ENCODE data around the gene STK32B. TPM values are rescaled to one million over a fixed set of nuclear protein-coding genes. Genes with fewer than 3 reads are reported as not detected.
A peak's percentile ranks its signal among the peaks of the same experiment; 100 is the strongest.

Gene STK32B
- total and polyA plus RNA-seq, 9 of the 15 experiments (the other 6 are each of a cell fraction or from before 2014, with no cell fraction given): 0.03 to 0.20 (median 0.07) TPM; not detected in 2

DNA sequence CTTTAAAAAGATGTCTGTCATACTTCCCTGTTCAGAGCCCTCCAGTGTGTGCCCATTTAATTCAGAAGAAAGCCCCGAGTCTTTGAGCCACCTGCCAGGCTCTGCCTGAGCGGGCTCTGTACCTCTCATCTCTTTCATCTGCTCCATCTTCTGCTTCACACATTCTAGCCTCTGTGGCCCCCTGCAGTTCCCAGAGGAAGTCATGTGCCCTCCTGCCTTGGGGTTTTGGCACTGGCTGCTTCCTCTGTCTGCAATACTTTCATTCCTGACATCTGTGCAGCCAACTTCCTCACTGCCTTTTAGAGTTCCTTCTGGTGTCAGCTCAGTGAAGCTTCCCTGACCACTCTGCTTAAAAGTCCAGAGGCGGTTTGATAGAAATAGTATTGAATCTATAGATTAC is 6.2 kb upstream of the STK32B start (continued):
- TF ChIP-seq FOSL1 (tag; conservative IDR thresholded peaks at IDR 0.05) (no peak), ZBED1 (IDR thresholded peaks at IDR 0.05) (no peak), RAD21 (CRISPR knock-in tag; conservative IDR thresholded peaks at IDR 0.05 in 1 of 2, IDR thresholded peaks at IDR 0.05 in 1 of 2) (peak in 1 of 2 experiments; percentile 25; a peak in 1 of 4 replicates), NCOA4 (IDR thresholded peaks at IDR 0.05; ENCODE audit: partially characterized antibody) (no peak), NBN (IDR thresholded peaks at IDR 0.05; ENCODE audit: low read depth) (no peak), BHLHE40 (IDR thresholded peaks at IDR 0.05; ENCODE audit: low read length) (peak; percentile 58), ZNF197 (CRISPR knock-in tag; IDR thresholded peaks at IDR 0.05; ENCODE audit: low read depth) (no peak), SNIP1 (IDR thresholded peaks at IDR 0.05; ENCODE audit: low read depth) (no peak), ZKSCAN1 (IDR thresholded peaks at IDR 0.05; ENCODE audit: low read depth, low read length) (no peak), SPI1 (IDR thresholded peaks at IDR 0.05; ENCODE audit: borderline replicate concordance, low read depth, low read length) (peak; percentile 66; the same call in 1 of the 2 replicates), SRSF7 (optimal IDR thresholded peaks at IDR 0.05; ENCODE audit: low read depth, low read length) (no peak), NR3C1 (CRISPR knock-in tag; IDR thresholded peaks at IDR 0.05) (no peak), ZC3H4 (CRISPR knock-in tag; IDR thresholded peaks at IDR 0.05; ENCODE audit: borderline replicate concordance) (no peak), BCL6 (CRISPR knock-in tag; IDR thresholded peaks at IDR 0.05) (no peak), NFYB (IDR thresholded peaks at IDR 0.05; ENCODE audit: extremely low read depth, insufficient read length) (no peak)
- TF ChIP-seq, protein P1, sequence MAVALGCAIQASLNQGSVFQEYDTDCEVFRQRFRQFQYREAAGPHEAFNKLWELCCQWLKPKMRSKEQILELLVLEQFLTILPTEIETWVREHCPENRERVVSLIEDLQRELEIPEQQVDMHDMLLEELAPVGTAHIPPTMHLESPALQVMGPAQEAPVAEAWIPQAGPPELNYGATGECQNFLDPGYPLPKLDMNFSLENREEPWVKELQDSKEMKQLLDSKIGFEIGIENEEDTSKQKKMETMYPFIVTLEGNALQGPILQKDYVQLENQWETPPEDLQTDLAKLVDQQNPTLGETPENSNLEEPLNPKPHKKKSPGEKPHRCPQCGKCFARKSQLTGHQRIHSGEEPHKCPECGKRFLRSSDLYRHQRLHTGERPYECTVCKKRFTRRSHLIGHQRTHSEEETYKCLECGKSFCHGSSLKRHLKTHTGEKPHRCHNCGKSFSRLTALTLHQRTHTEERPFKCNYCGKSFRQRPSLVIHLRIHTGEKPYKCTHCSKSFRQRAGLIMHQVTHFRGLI (CRISPR knock-in tag; IDR thresholded peaks at IDR 0.05): 0 out of 2 replicates have a peak, but pooled peaks have one; percentile 11
- TF ChIP-seq, protein P2, sequence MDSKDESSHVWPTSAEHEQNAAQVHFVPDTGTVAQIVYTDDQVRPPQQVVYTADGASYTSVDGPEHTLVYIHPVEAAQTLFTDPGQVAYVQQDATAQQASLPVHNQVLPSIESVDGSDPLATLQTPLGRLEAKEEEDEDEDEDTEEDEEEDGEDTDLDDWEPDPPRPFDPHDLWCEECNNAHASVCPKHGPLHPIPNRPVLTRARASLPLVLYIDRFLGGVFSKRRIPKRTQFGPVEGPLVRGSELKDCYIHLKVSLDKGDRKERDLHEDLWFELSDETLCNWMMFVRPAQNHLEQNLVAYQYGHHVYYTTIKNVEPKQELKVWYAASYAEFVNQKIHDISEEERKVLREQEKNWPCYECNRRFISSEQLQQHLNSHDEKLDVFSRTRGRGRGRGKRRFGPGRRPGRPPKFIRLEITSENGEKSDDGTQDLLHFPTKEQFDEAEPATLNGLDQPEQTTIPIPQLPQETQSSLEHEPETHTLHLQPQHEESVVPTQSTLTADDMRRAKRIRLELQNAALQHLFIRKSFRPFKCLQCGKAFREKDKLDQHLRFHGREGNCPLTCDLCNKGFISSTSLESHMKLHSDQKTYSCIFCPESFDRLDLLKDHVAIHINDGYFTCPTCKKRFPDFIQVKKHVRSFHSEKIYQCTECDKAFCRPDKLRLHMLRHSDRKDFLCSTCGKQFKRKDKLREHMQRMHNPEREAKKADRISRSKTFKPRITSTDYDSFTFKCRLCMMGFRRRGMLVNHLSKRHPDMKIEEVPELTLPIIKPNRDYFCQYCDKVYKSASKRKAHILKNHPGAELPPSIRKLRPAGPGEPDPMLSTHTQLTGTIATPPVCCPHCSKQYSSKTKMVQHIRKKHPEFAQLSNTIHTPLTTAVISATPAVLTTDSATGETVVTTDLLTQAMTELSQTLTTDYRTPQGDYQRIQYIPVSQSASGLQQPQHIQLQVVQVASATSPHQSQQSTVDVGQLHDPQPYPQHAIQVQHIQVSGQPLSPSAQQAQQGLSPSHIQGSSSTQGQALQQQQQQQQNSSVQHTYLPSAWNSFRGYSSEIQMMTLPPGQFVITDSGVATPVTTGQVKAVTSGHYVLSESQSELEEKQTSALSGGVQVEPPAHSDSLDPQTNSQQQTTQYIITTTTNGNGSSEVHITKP (IDR thresholded peaks at IDR 0.05; ENCODE audit: partially characterized antibody): no peak
- TF ChIP-seq, protein P3, sequence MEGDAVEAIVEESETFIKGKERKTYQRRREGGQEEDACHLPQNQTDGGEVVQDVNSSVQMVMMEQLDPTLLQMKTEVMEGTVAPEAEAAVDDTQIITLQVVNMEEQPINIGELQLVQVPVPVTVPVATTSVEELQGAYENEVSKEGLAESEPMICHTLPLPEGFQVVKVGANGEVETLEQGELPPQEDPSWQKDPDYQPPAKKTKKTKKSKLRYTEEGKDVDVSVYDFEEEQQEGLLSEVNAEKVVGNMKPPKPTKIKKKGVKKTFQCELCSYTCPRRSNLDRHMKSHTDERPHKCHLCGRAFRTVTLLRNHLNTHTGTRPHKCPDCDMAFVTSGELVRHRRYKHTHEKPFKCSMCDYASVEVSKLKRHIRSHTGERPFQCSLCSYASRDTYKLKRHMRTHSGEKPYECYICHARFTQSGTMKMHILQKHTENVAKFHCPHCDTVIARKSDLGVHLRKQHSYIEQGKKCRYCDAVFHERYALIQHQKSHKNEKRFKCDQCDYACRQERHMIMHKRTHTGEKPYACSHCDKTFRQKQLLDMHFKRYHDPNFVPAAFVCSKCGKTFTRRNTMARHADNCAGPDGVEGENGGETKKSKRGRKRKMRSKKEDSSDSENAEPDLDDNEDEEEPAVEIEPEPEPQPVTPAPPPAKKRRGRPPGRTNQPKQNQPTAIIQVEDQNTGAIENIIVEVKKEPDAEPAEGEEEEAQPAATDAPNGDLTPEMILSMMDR (IDR thresholded peaks at IDR 0.05 in 2 of 3, conservative IDR thresholded peaks at IDR 0.05 in 1 of 3; ENCODE audit: insufficient read depth in 2 of 3, low read depth in 1 of 3, low read length in 3 of 3): 0 out of 6 replicates have a peak, but pooled peaks of 1 of the 3 experiments have one; percentile 12
- TF ChIP-seq, protein P4, sequence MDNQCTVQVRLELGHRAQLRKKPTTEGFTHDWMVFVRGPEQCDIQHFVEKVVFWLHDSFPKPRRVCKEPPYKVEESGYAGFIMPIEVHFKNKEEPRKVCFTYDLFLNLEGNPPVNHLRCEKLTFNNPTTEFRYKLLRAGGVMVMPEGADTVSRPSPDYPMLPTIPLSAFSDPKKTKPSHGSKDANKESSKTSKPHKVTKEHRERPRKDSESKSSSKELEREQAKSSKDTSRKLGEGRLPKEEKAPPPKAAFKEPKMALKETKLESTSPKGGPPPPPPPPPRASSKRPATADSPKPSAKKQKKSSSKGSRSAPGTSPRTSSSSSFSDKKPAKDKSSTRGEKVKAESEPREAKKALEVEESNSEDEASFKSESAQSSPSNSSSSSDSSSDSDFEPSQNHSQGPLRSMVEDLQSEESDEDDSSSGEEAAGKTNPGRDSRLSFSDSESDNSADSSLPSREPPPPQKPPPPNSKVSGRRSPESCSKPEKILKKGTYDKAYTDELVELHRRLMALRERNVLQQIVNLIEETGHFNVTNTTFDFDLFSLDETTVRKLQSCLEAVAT (IDR thresholded peaks at IDR 0.05): no peak
- TF ChIP-seq, protein P5, sequence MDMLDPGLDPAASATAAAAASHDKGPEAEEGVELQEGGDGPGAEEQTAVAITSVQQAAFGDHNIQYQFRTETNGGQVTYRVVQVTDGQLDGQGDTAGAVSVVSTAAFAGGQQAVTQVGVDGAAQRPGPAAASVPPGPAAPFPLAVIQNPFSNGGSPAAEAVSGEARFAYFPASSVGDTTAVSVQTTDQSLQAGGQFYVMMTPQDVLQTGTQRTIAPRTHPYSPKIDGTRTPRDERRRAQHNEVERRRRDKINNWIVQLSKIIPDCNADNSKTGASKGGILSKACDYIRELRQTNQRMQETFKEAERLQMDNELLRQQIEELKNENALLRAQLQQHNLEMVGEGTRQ (CRISPR knock-in tag; IDR thresholded peaks at IDR 0.05): peak; percentile 31; the same call in 1 of the 2 replicates
